IPS DF 19.7 (cell line): Measurements from ENCODE around the gene DLG2.

Experiments used
- DNase-seq: peaks from one replicate; pipeline ENCODE4 v3.0.0-alpha.2; 2013; ENCODE audit warnings: low read depth, low spot score

The DLG2 gene

DNA sequence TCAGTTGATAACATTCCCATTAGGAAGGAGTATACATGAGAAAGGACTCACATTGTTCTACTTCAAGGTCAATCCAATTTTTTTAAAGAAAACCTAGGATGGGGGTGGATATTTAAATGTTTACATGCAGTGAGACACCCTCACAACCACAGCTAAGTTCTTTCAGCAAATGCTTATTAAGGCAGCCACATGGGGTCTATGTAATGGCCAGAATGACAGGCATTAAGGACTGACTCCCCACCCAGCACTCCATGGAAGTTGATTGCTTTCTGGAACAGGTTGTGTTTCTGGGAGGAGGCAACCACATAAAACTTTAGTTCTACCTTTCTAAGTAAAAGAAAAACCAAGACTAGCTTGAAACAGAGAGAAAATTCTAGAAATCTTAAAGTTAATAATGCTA, 1678.9 kb downstream of the DLG2 start:
- no peak for DNase-seq

DNA sequence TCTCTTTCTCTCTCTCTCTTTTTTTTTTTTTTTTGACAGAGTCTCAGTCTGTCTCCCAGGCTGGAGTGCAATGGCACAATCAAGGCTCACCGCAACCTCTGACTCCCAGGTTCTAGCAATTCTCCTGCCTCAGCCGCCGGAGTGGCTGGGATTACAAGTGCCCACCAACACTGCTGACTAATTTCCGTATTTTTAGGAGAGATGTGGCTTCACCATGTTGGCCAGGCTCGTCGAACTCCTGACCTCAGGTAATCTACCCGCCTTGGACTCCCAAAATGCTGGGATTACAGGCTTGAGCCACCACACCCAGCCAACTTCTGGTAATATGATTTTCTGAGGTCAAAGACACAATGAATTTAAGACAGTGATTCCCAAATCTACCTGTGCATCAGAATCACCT, 1681.2 kb downstream of the DLG2 start:
- no peak for DNase-seq

DNA sequence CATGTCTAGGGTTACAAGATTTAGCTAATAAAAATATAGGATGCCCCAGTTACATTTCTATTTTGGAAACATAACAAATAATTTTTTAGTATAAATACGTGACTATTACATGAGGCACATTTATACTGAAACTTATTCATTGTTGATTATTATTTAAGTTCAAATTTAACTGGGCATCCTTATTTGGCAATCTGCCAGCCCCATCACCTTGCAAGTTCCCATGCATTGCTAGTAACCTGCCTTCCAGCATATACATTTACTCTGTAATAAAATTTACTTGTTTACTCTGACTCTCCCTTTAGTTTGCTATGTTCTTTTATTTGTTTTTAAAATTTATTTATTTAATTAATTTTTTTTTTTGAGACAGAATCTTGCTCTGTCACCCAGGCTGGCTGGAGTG, 1686.1 kb downstream of the DLG2 start:
- no peak for DNase-seq

DNA sequence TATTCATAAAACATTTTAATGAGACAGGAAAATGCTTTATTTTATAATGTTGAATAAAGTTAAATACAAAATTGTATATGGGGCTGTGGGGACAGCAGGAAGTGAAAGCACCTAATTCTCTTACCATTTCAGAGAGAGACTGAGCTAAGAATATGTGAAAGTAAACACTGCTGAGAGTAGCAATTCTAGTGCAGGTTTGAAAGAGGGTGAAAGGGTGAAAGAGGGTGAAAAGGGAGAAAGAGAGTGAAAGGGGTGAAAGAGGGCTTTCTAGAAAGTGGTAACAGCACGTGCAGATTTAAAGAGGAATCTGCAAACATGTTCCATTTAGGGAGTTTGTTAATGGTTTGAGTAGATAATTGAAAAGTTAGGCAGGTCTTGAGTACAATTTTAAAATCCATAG, 1689.0 kb downstream of the DLG2 start:
- no peak for DNase-seq

DNA sequence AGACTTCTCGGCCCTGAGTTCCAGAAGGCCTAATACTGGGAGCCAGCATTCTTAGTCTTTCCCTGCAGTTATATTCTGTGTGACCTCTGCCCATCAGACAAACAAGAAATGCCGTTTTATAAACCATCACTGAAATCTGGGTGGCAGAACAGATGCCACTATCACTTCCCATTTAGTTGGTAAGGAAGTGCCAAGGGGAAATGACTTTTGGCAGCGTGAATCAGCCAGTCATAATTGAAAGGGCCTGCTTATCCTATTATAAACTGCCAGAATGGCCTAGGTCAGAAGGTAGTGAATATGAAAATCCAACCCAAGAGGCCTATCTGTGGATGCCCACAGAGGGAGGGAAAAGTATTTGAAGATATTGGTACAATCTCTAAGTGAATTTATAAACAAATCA, 1694.1 kb downstream of the DLG2 start:
- DNase-seq: no peak

DNA sequence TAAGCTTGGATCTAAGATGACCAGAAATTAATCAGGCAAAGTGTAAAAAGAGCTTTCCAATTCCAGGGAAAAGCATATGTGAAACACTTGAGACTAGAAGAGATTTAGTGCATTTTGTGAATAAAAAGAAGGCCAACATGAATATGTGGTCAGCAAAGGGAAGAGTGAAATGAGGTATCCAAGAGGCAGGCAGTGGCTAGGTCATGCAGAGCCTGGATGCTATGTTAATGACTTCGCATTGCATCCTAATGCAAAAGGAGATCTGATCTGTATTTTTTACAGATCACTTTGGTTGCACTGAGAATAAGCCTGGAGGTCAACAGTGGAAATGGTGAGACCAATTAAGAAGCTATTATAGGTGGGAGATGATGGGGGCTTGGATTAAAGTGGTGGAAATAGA, 1699.7 kb downstream of the DLG2 start:
- no peak for DNase-seq

DNA sequence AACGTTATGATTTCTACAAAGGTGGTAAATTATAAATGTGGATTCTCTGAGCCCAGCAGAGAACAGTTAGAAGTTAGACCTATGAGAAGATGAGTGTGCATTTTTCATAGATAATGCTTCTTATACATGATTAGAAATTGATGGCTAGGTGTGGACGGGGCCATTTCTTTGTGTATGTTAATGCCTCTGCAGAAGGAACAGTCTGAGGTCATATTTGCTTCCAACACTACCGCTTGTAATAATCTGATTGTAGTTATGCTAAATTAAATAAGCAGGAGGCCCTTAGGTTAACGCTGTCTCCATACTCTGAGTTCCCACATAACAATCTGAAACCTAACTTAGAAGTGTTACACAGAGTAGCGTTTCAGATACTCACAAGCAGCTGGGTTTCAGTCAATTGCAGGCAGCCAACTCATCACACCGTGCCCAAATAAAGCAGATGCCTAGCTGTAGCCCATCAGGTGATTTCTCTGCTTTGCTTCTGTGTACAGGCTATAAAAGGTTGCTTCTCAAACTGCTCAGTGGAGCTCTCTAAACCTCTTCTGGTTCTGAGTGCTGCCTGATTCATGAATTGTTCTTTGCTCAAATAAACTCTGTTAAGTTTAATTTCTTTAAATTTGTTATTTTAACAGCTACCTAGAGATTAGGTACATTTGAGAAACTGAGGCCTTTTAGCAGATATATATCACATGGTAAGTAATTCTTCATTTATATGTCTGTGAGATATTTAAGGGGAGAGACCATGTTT, 1702.2 kb downstream of the DLG2 start:
- DNase-seq: no peak

DNA sequence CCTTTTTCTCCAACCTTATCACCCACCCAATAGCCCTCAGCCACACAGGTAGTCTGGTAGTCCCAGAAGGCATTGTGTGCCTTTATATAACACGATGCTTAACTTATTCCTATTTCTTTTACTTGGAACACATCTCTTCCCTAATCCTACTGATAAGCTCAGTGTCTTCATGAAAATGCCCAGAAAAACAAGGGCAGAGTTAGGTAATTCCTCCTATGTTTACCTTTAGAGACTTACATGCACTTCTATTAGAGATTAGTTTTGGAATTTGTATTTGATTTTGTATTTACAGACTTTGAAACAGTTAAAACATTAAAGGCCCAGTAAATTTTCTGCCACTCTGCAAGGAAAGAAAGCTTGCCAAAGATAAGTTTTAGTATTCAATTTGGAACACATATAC, 1703.2 kb downstream of the DLG2 start:
- no peak for DNase-seq

DNA sequence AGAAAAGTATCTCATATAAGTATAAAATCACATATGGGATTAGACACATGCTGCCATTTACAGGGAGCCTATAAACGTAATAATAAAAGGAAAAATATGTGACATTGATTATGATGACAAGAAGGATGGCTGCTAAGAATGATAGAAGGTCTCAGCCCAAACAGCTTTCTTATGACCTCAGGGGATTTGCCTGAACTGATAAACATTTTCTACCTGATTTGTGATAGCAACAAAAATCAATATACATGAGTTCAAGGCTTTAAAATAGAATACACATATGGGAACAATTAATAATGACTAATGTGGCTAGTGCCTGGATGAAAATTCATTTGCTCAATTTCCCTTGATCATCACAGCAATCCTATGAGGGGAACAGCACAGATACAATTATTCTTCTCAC, 1704.2 kb downstream of the DLG2 start:
- no peak for DNase-seq

DNA sequence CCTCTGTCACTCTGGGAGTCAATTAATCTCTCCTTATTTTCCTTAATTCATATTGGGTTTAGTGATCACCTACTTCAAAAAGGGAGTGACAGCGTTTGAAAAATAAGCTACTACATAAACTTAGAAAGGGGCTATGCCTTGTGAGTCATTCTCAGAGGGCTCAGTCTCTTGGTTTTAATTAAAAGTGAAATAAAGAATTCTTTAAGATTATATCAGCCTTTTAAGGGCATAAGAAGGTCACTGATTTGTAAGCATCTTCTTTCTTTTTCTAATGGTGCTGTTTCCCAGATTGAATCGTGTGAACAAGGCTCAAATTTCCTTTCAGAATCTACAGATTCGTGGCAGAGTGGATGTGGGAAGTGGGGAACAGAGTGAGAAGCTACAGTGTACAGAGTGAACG, 1704.8 kb downstream of the DLG2 start:
- DNase-seq: no peak

DNA sequence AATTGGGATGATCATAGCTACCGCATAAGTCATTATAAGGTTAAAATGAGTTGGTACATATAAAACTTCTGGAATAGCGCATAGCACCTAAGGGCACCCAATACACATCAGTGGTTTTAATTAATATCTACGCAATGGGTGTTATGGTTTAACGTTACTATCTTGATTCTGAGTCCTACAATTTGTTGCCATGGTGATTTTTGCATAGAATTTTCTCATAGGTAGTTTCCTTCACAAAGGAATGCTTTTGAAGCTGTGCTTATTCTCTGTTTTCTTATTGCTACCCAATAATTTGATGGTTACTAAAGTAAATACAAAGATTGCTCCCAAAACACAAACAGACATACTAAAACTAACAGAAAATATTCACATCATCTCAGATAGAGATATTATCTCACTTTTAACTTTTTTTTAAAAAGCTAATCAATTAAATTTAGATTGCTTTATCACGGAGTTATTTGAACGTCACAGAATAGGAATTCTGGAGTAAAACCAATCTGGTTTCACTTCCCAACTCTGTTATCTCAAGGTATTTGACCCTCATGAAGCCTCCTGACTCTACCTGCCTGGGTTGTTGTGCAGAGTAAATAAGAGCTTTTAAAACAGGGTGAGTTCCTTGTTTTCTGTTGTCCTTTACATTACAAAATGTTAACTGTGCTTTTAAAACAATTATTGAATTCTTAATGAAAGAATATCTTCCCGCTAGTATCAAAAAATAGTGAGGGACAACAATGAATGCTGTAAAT, 1705.5 kb downstream of the DLG2 start:
- no peak for DNase-seq

DNA sequence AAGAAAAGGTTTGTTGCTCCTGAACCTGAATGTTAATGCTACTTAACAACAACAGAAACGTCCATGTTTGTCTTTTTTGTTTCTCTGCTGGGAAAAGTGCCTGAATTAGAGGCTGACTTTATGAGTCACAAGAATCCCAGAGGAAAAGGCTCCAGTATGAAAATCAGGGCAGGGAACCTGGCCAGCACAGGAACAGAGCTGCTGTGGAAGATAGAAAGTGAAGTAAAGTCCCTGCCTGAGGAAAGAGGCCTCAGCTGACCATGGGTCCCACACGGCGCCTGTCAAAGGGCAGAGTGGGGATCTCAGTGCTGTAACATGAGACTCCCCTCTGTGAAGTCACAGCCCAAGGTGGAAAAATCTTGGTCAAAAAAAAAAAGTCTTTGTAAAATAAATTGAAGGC, 1708.7 kb downstream of the DLG2 start:
- DNase-seq: no peak

DNA sequence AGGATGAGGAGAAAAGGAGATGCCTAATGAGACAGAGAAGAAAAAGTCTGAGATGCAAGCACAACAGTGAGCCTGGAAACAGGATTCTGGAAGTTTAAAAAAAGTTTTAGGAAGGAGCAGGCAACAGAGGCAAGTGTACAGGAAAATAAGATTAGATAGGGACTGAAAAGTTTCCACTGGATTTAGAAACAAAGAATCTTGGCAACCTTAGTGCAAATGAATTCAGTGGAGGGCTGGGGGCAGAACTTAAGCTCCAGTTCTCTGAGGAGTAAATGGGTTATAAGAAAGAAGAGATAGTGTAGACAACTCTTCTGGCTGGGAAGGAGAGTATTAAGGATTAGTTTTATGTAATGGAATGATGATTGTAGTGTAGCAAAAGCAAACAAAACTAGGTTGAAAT, 1712.1 kb downstream of the DLG2 start:
- DNase-seq: no peak

DNA sequence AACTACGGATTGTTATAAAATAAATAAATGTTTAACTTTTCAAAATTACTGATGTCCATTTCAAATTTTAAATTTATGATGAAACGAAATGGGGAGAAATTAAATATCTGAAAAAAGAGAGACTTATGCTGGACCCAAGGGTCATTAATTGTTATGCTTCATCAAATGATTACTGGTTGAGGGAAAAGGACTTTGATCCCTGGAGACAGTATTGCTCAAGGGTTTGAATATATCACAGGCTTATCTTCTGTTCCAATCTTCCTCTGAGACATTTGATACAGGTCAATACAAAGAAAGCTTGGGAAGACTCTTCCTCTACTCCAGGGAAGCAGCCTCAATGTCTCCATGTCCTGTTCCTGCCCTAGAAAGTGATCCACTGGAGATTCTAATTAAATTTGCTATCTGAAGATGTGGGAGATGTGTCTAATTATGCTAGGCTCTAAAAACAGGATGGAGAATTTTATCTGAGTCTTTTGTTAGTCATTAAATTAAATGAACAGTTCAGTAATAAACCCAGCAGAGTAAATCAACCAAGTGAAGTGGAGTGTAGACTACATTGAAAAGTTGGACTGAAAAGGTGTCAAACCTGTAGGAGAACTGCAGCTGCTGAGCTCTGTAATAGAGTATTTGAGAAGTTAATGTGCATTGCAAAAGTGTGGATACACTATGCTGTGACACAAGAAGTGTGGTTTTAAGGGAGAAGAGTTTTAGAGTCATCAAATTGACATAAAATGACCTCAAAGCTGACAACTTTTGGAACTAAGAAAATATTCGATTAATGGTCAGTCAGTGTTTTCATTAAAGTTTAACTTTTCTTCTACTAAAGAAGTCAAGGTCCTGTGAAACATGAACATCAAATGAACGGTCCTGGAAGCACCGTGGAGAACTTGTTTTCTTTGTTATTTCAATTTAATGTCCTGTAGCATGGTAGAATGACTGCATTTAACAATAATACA, 1717.3 kb downstream of the DLG2 start:
- DNase-seq: no peak

DNA sequence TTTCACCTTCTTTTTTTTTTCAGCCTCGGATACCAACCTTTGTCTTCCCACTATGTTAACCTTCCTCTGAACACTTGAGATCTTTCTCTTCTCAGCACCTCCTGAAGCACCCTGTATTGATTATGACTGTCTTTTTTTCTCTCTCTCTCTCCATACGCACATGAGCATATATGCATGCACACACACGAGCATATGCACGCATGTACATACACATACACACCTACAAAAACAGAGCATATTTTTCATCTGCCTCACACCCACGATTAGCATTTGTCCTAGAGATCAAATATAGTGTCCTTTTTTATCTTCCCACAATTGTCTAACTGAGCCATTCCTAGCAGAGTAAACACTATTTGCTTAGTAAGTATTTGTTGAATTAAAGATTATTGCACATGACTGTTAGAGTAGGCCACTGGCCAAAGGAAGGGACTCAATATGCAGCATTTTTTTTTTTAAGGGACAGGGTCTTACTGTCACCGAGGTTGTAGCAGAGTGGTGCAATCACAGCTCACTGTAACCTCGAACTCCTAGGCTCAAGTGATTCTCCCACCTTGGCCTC, 1718.8 kb downstream of the DLG2 start:
- DNase-seq: no peak

DNA sequence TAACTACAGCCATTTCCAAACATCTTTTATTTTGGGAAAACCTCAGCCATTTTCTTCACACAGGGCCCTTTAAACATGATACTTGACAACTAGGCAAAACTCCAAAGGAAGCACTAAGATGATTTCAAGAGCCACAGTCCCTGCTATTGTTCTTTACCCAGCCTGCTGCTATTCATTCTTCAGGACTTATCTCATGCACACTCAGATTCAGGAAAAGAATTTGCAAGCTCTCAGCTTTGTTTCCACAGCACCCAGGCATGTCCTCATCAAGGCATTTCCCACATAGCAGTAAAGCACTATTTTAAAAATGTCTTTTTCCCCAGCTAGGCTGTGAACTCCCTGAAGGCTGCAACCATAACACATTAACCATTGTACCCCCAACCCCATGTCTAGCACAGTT, 1731.6 kb downstream of the DLG2 start:
- peak; percentile 2 for DNase-seq

DNA sequence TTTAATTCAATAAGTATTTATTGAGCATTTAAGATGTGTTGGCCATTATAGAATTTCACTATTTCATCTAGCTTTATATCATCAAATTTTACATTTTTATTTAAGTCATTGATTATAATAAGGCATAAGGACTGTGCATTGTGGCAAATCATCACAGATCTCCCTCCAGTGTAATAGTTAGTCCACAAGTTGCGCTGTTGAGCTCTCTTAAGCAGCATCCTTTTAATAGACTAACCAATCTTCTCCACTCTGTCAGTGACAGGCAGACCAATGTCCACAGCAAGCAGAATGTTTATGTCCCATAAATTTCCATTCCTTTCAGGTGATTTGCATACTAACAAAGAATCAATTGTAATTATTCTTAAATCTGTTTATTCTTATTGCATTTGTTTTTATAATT, 1745.7 kb downstream of the DLG2 start:
- DNase-seq: no peak

DNA sequence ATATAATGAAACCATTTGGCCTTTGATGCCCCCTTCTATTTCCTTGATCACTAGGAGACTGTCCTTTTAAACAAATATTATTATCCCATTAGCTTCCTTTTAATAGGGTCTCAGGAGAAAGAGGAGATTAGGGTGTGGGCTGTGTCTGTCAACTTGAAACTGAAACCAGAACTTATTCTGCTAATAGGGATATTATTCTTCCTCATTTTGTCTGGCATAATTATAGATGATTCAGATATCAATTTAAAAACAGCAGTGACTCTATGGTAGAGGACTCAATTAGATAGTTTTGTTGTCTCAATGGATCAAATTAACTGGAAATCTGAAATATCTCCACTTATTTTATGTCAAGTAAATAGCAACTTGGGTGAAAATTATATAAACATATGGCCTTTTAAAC, 1756.1 kb downstream of the DLG2 start:
- DNase-seq: no peak

DNA sequence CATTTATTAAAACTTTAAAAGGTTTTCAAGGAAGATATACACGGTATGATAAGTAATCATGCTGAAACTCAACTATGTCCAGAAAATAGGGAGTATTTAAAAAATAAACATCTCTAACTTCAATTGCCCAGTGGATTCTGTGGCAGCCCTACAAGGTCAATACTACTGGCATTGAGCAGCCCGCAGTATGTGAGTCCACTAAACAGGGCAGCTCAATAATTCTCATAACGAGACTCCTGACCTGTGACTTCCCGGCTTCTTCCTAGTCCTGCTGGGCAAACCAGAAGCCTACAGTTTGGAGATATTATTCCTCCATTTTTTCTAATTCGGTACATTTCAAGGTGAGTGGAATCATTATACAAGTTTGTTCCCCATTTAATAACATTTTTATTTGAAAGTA, 1760.5 kb downstream of the DLG2 start:
- no peak for DNase-seq

DNA sequence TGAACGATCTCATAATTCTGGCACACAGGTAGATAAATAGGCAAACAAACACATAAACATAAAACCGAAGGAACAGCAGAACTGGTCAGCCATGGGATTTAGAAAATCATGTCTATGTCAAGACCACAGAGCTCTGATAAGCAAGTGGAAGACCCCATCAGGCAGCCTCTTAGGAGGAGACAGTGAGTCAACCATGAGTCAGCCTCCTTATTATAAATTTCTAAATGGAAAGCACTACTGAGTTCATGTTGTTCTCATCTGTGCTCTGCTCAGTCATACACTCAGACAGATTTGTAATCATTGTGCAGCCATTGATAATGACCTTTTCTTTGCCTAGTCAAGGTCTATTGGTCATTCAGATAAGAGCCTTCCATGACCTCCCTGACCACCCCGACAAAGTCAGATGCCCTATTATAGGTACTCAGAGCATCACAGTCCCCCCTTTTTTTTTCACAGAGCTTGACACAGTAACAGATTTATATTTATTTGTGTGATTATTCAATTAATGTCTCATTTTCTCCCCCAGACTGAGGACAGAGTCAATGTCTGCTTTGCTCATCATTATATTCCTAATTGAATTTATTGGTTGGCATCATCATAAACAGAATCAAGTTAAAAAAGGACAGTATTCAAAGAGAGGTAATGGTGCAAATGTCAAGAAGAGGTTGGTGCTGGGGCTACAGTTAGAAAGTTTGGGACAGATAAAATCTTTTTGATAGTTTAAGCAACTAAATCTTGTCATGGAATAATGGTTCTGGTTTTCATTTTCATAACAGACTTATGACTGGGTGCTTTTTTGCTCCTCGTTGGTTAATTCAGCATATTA, 1761.3 kb downstream of the DLG2 start:
- no peak for DNase-seq

DNA sequence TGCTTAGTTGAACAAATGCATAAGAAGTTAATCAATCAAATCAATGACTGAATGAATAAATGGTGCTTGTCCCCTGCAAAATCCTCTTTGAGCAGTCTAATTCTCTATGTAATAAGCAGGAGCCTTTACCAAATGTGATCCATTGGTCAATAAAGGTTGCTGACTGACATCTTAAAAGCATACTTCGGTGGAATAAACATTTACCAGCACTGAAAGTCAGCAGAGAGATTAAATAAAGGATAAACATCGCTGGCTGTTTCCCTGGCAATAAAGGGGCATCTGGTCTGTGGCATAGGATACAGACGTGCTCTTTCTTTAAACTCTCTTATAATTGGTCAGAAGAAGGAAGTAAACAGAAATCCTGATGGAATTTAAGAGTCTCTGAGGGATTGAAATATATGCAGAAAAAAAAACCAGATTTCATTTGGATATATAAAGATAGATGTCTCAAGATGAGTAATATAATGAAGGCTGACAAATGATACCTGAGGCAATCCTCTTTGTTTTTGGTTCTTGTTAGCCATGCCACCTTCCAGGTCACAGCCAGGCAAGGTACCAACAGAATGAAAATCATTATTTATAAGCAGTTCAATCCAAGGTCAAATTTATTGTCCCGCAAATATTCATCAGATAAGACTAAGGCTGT, 1762.6 kb downstream of the DLG2 start:
- DNase-seq: no peak
